Adrenal gland (tissue), 12 donors: ENCODE measurements around the gene SERPINB6. TPM values are rescaled to one million over a fixed set of nuclear protein-coding genes. Genes with fewer than 3 reads are reported as not detected.

Experiments
- DNase-seq, 7 donors: peaks; one replicate each; pipeline ENCODE4 v3.0.0-alpha.2; 2019 to 2020
- H3K27ac ChIP-seq, 5 donors: fragments of 200-600 bp; sonication (generic) in 4 of 5; 1 replicate in 3 of 5; 2 replicates in 2 of 5; pipeline versions ENCODE4 v1.5.1 to v1.8.0; 2016 to 2020; ENCODE audit warnings: mild to moderate bottlenecking in 1 of 5
- H3K27me3 ChIP-seq: fragments of 200-600 bp; 2 replicates; pipeline ENCODE4 v1.8.0; 2021
- H3K36me3 ChIP-seq, 2 donors: fragments of 200-600 bp; replicated peaks in 1 of 2; 1 replicate in 1 of 2; 2 replicates in 1 of 2; pipeline versions ENCODE4 v1.5.1 to v1.8.0; 2018 to 2022
- H3K4me1 ChIP-seq, 2 donors: fragments of 200-600 bp; replicated peaks in 1 of 2; 1 replicate in 1 of 2; 2 replicates in 1 of 2; pipeline versions ENCODE4 v1.5.1 to v1.8.0; 2018 to 2021
- H3K4me3 ChIP-seq, 4 donors: fragments of 200-600 bp; sonication (generic) in 3 of 4; one replicate each; pipeline ENCODE4 v1.5.1; 2016 to 2018
- H3K9me3 ChIP-seq, 3 donors: fragments of 200-600 bp; sonication (generic) in 1 of 3; replicated peaks in 1 of 3; 1 replicate in 2 of 3; 2 replicates in 1 of 3; pipeline versions ENCODE4 v1.5.1 to v1.8.0; 2016 to 2021
- CTCF ChIP-seq, 6 experiments: fragments of 450-650 bp in 4 of 6; fragments of 200-600 bp in 2 of 6; sonication (generic) in 1 of 6; IDR thresholded peaks; 1 replicate in 5 of 6; 2 replicates in 1 of 6; pipeline versions ENCODE4 v1.5.1 to v1.8.0; 2016 to 2021; ENCODE audit warnings: antibody characterized with exemption in 6 of 6, mild to moderate bottlenecking in 2 of 6, moderate library complexity in 1 of 6
- POLR2A ChIP-seq, 2 donors: fragments of 450-650 bp; IDR thresholded peaks; one replicate each; pipeline ENCODE4 v1.6.1; 2017; ENCODE audit warnings: antibody characterized with exemption in 2 of 2, mild to moderate bottlenecking in 2 of 2, moderate library complexity in 1 of 2
- WGBS, 4 donors: extraction: QIAGEN DNeasy Blood & Tissue Kit in 2 of 4; methylation state at CpG; one replicate each; pipeline versions ENCODE4 v1.1.5 to v1.1.7; 2013 to 2017; 5-methylcytosine and 5-hydroxymethylcytosine counted together
- intact Hi-C, 2 donors: fragments of 100-400 bp; cut with DNase I; formaldehyde crosslinking; loops; one replicate each; pipeline versions ENCODE4 v1.14.1 to v1.15.0; 2022 to 2023
- polyA plus RNA-seq, 3 donors: library from polyadenylated mRNA; stranded (reverse); fragments of 200-250 nt in 2 of 3; fragments of 350-450 nt in 1 of 3; fragmentation: Illumina TruSeq in 1 of 3; extraction: RNeasy Lipid Tissue Mini Kit (QIAGEN cat#74804) in 1 of 3; gene quantifications; one replicate each; pipeline ENCODE4 v1.2.3, GENCODE V29; 2013 to 2014
- total RNA-seq, 9 donors: library from RNA; depleted of rRNA in 4 of 9; stranded (reverse); fragments of >200 nt in 4 of 9; fragments of 120-200 nt in 1 of 9; fragmentation: NEBNext Ultra II Directional in 1 of 9; extraction: Animal tissue kit (Norgen Biotek cat#: 25700) in 1 of 9; gene quantifications; one replicate each; pipeline versions ENCODE4 v1.1.0 to v1.2.4, GENCODE V29; 2013 to 2023
- donor health status: healthy with polysubstance abuse.
- donor health status: Bipolar disorder and iron deficiency.
- donor health status: DM: yes; HTN: yes; CAD: no.
- donor health status: DM: no; HTN: no; CAD: no.
- donor health status: DM: no; HTN: no; CAD: no.
- donor health status: DM: yes; HTN: yes; CAD: no.

Gene SERPINB6
- total and polyA plus RNA-seq, 12 donors: 132 to 332 (median 209) TPM

DNA sequence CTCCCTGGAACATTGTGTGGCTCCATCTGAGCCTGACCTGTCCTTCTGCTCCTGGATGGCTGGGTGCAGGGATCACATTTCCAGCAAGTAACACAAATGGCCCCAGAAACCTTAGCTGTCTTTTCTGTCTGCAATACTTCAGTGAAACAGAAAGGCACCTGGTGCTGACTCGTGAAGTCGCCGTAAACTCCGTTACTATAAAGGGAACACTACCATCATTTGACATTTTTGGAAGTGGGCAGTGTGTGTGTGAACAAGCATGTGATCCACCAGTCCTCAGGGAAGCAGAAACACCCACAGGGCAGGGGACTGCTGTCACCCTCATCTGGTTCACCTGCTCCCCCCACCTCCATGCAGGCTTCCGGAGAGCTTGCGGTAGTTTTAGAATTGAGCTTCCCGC is 23.9 kb downstream of the SERPINB6 start:
- 85 to 94% (median 89%) methylated on average over 6 to 7 of the region's 7 CpGs for WGBS, 4 donors

GRCh38 chr6:2945153-2945452 is 26.3 kb downstream of the SERPINB6 start:
- H3K4me1 ChIP-seq: peaks cover 0 to 4% of the 10 kb centered on the region in 2 donors
- no peak for TF ChIP-seq POLR2A (IDR thresholded peaks at IDR 0.05)
- no peak for TF ChIP-seq CTCF (IDR thresholded peaks at IDR 0.05)
- no peaks in the 10 kb centered on the region for H3K9me3 ChIP-seq
- WGBS, 4 donors: 76 to 93% (median 87%) methylated on average over 3 to 8 of the region's 8 CpGs
- H3K36me3 ChIP-seq: peaks cover 0 to 21% of the 10 kb centered on the region in 2 donors
- H3K4me3 ChIP-seq: no peak overlapping the region
- H3K27ac ChIP-seq: no peak overlapping the region
- no peaks in the 10 kb centered on the region for H3K27me3 ChIP-seq
- DNase-seq: peak in 1 of 7 donors; percentile 46
- intact Hi-C loops: no loop called here

More for the DNA sequence above, 23.9 kb downstream of the SERPINB6 start:
- DNase-seq: no peak
- Histone ChIP-seq H3K4me1 (peaks cover 5 to 13% of the 10 kb centered on the region in 2 donors), H3K36me3 (peaks cover 0 to 26% of the 10 kb centered on the region in 2 donors), H3K27ac (no peak overlapping the region), H3K27me3 (no peaks in the 10 kb centered on the region), H3K9me3 (no peaks in the 10 kb centered on the region), H3K4me3 (no peak overlapping the region)
- intact Hi-C loops: no loop called here
- TF ChIP-seq CTCF (IDR thresholded peaks at IDR 0.05) (no peak), POLR2A (IDR thresholded peaks at IDR 0.05) (no peak)

DNA sequence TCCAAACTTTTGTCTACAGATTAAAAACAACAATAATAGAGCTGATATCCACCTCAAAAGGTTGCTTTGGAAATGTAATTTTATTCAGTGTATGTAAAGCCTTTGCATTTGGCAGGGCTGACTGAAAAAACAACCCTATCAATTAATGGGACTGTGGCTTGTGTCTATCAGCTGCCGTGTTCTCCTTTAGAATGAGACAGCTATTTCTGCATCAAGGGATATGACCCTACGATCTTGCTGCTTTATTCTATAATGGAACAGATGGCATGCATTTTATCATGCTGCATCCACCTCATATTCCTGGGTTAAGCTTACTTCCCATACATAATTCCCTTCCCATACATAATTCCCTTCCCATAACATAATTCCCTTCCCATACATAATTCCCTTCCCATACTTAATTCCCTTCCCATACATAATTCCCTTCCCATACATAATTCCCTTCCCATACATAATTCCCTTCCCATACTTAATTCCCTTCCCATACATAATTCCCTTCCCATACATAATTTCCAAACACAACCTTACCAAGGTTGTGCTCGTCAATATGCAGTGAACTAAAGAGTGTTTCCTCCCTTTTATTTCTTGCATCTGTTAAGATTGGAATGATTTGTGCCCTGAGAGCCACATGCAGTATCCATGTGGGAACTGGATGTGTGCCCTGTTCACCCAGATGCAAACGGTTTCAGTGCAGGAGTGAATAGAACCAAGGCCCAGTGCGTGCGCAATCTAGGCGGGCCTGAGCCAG is 26.8 kb downstream of the SERPINB6 start:
- TF ChIP-seq CTCF (IDR thresholded peaks at IDR 0.05): no peak
- no peaks in the 10 kb centered on the region for H3K27me3 ChIP-seq
- H3K36me3 ChIP-seq: peaks cover 0 to 21% of the 10 kb centered on the region in 2 donors
- H3K4me3 ChIP-seq: no peak overlapping the region
- no peak overlapping the region for H3K27ac ChIP-seq
- intact Hi-C loops: no loop called here
- no peaks in the 10 kb centered on the region for H3K9me3 ChIP-seq
- 77 to 85% (median 81%) methylated on average over 7 of the region's 7 CpGs for WGBS, 4 donors
- peaks cover 0 to 4% of the 10 kb centered on the region in 2 donors for H3K4me1 ChIP-seq
- no peak for DNase-seq

DNA sequence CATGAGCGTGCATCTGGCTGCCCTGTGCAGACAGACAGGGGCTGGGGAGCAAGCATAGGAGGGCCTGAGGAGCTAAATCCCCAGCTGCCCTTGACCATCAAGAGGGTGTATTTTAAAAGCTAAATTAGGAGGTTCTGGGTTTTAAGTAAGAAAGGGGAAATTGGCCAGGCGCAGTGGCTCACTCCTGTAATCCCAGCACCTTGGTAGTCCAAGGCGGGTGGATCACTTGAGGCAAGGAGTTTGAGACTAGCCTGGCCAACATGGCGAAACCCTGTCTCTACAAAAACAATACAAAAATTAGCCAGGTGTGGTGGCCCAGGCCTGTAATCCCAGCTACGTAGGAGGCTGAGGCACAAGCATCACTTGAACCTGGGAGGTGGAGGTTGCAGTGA is 27.8 kb downstream of the SERPINB6 start:
- H3K36me3 ChIP-seq: peaks cover 0 to 14% of the 10 kb centered on the region in 2 donors
- H3K9me3 ChIP-seq: no peaks in the 10 kb centered on the region
- H3K4me3 ChIP-seq: no peak overlapping the region
- H3K27me3 ChIP-seq: no peaks in the 10 kb centered on the region
- intact Hi-C loops: no loop called here
- H3K4me1 ChIP-seq: peaks cover 0 to 4% of the 10 kb centered on the region in 2 donors
- H3K27ac ChIP-seq: peak overlapping the region in 2 of 5 donors; percentile 29 to 44
- TF ChIP-seq CTCF (IDR thresholded peaks at IDR 0.05) (no peak), POLR2A (IDR thresholded peaks at IDR 0.05) (no peak)
- 82 to 87% (median 84%) methylated on average over 5 of the region's 5 CpGs for WGBS, 4 donors
- DNase-seq: peak in 1 of 7 donors; percentile 48
